Tibial nerve (tissue), 4 donors: ENCODE measurements around the gene CDC42BPG.

Experiments used
- CTCF ChIP-seq, 5 experiments: fragments of 200-600 bp in 3 of 5; fragments of 450-650 bp in 2 of 5; sonication (generic) in 3 of 5; IDR thresholded peaks; one replicate each; pipeline ENCODE4 v1.5.1; 2016 to 2019; ENCODE audit warnings: antibody characterized with exemption in 5 of 5, mild to moderate bottlenecking in 3 of 5, moderate library complexity in 2 of 5
- EP300 ChIP-seq, 2 donors: sonication (generic); formaldehyde crosslinking; IDR thresholded peaks; one replicate each; pipeline ENCODE4 v1.6.1; 2017; ENCODE audit warnings: antibody characterized with exemption in 2 of 2, mild to moderate bottlenecking in 1 of 2
- POLR2A ChIP-seq, 2 donors: fragments of 450-650 bp; IDR thresholded peaks; one replicate each; pipeline ENCODE4 v1.6.1; 2017; ENCODE audit warnings: antibody characterized with exemption in 2 of 2, mild to moderate bottlenecking in 2 of 2, moderate library complexity in 2 of 2

GRCh38 chr11:64826578-64827450 is 17.6 kb downstream of the CDC42BPG start:
- TF ChIP-seq CTCF (IDR thresholded peaks at IDR 0.05) (no peak), POLR2A (IDR thresholded peaks at IDR 0.05) (no peak), EP300 (IDR thresholded peaks at IDR 0.05) (no peak)
